Activated CD8-positive, alpha-beta T cell treated with anti-CD3 and anti-CD28 coated beads, Interleukin-2, amount 10 ng/mL, durations not matched to agents 7 days and 5 days (primary cell): ENCODE data around the gene MOGAT1. TPM values are rescaled to one million over a fixed set of nuclear protein-coding genes. Genes with fewer than 3 reads are reported as not detected.

Experiments
- ATAC-seq: fragments of 150-1000 bp; cut with Tn5 transposase; one replicate; pipeline ENCODE4 v1.10.0; 2021; ENCODE audit warnings: moderate library complexity
- CTCF ChIA-PET: fragments of 350-600 bp; sonication (Branson Sonifier 250); formaldehyde crosslinking; loops from one replicate; lab custom pipeline; 2021; ENCODE audit warnings: antibody characterized with exemption; lab: Charles Lee
- POLR2A ChIA-PET: fragments of 350-600 bp; sonication (Branson Sonifier 250); formaldehyde crosslinking; loops from one replicate; lab custom pipeline; 2021; ENCODE audit warnings: antibody characterized with exemption; lab: Charles Lee
- DNase-seq: peaks from one replicate; pipeline ENCODE4 v3.0.0-alpha.2; 2020
- H3K27ac Mint-ChIP-seq: one replicate; pipeline ENCODE4 v1.8.0; 2021; ENCODE audit warnings: mild to moderate bottlenecking, mixed read lengths
- H3K27me3 Mint-ChIP-seq: one replicate; pipeline ENCODE4 v1.8.0; 2021; ENCODE audit warnings: low read depth, mixed read lengths
- H3K36me3 Mint-ChIP-seq: one replicate; pipeline ENCODE4 v1.8.0; 2021; ENCODE audit warnings: low read depth, mixed read lengths
- H3K4me1 Mint-ChIP-seq: one replicate; pipeline ENCODE4 v1.8.0; 2021; ENCODE audit warnings: low read depth, mixed read lengths
- H3K4me3 Mint-ChIP-seq: one replicate; pipeline ENCODE4 v1.8.0; 2021; ENCODE audit warnings: mild to moderate bottlenecking, mixed read lengths
- H3K9me3 Mint-ChIP-seq: one replicate; pipeline ENCODE4 v1.8.0; 2022; ENCODE audit warnings: mixed read lengths; ENCODE audit not compliant: insufficient read depth
- total RNA-seq, 2 experiments: library from RNA; stranded (reverse); gene quantifications; one replicate each; pipeline ENCODE4 v1.2.3, GENCODE V29; 2021

MOGAT1 gene
- total RNA-seq, 2 experiments from 2014 or later: not detected

DNA sequence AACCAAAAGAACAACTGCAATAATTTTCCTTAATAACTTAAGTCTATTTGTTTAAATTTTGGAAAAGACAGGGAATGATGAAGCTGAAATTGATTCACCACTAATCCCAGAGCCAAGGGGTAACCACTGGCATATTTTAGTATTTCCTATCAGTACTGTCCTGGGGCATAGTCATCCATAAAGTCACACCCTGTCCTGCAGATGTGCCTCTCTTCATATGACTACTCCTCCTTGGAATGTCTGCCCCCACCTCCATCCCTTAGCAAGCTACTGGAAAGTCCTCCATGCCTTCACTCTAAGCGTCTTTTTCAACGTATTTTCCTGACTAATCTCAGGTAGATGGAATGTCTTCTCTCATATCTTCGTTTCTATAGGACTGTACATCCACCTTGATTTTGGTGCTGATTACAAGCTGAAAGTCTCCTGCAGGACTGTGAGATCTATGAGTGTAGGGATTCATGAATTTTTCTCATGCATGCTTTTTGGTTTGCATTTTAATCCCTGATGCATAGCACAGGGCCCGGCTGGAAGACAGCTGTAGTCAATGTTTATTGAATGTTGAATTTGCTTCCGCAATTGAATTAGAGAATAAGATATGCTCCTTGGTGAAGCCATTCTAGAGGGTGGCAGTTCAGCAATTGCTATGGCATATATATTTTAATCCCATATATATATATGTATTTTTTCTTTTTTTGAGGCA is 85.6 kb downstream of the MOGAT1 start:
- ChIA-PET CTCF (no interaction called here), POLR2A (no interaction called here)
- H3K27me3 Mint-ChIP-seq: peaks cover 24% of the 10 kb centered on the region
- no peak for DNase-seq
- H3K9me3 Mint-ChIP-seq: no peaks in the 10 kb centered on the region
- H3K27ac Mint-ChIP-seq: no peak overlapping the region
- no peak overlapping the region for H3K4me3 Mint-ChIP-seq
- no peak for ATAC-seq
- peaks cover 23% of the 10 kb centered on the region for H3K4me1 Mint-ChIP-seq
- H3K36me3 Mint-ChIP-seq: no peaks in the 10 kb centered on the region

Other genes starting within 250 kb of the MOGAT1 start
- under 1 TPM; 0.08 to 0.11 TPM for gene SGPP2, start 247.1 kb upstream of the MOGAT1 start, total RNA-seq
- gene FARSB, start 15.6 kb upstream of the MOGAT1 start, total RNA-seq: 10 to 100 TPM; 26.9 to 28.0 TPM
- 10 to 100 TPM; 46.5 to 54.6 TPM for gene ACSL3, start 189.4 kb downstream of the MOGAT1 start, total RNA-seq